ENCODE data around the gene MTMR3. TPM values are rescaled to one million over a fixed set of nuclear protein-coding genes. Genes with fewer than 3 reads are reported as not detected.

Gene MTMR3
- total and polyA plus RNA-seq, 8 donors, result 37.4 to 55.4 (median 44.9) TPM

DNA sequence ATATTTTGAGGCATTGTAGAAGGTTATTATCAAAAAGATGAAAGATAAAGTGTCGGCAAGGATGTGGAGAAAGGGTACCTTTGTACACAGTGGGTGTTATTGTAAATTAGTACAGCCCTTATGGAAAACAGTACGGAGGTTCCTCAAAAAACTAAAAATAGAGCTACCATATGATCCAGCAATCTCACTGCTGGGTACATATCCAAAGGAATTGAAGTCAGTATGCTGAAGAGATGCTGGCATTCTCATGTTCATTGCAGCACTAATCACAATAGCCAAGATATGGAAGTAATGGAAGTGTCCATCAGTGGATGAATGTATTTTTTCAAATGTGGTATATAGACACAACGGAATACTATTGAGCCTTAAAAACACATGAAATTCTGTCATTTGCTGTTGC is 15.1 kb upstream of the MTMR3 start:
- Histone ChIP-seq H3K9me3 (no peaks in the 10 kb centered on the region), H3K4me1 (peaks cover 0 to 9% of the 10 kb centered on the region in 2 donors), H3K27ac (no peak overlapping the region), H3K4me3 (no peak overlapping the region), H3K27me3 (no peaks in the 10 kb centered on the region), H3K36me3 (no peaks in the 10 kb centered on the region)
- ATAC-seq (no peak), DNase-seq (no peak)
- TF ChIP-seq, protein P1, sequence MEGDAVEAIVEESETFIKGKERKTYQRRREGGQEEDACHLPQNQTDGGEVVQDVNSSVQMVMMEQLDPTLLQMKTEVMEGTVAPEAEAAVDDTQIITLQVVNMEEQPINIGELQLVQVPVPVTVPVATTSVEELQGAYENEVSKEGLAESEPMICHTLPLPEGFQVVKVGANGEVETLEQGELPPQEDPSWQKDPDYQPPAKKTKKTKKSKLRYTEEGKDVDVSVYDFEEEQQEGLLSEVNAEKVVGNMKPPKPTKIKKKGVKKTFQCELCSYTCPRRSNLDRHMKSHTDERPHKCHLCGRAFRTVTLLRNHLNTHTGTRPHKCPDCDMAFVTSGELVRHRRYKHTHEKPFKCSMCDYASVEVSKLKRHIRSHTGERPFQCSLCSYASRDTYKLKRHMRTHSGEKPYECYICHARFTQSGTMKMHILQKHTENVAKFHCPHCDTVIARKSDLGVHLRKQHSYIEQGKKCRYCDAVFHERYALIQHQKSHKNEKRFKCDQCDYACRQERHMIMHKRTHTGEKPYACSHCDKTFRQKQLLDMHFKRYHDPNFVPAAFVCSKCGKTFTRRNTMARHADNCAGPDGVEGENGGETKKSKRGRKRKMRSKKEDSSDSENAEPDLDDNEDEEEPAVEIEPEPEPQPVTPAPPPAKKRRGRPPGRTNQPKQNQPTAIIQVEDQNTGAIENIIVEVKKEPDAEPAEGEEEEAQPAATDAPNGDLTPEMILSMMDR (IDR thresholded peaks at IDR 0.05), result no peak
- intact Hi-C loops (cut with DNase I), result no loop called here

DNA sequence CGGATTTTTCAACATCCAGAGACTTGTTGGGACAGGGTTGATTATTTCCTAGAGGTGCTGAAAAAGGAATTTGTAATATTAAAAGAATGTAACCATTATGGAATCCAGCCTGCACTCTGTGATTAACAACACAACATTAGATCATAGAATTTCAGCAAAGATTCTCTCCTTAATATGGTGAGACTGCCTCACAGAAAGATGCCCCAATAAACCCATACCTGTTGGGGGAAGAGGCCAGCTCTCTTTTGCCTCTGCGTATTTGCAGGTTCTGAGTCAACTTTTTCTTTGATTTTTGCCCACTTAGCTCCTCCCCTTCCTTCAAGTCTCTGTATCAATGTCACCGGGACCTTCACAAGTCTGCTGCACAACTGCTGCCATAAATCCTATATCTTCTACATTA is 12.4 kb upstream of the MTMR3 start:
- no peaks in the 10 kb centered on the region for H3K36me3 ChIP-seq
- TF ChIP-seq, protein P1 (IDR thresholded peaks at IDR 0.05), result no peak
- DNase-seq (no peak), ATAC-seq (no peak)
- peaks cover 0 to 11% of the 10 kb centered on the region in 2 donors for H3K4me1 ChIP-seq
- H3K27me3 ChIP-seq, result no peaks in the 10 kb centered on the region
- H3K4me3 ChIP-seq, result no peak overlapping the region
- intact Hi-C loops (cut with DNase I), result no loop called here
- no peak overlapping the region for H3K27ac ChIP-seq
- no peaks in the 10 kb centered on the region for H3K9me3 ChIP-seq

DNA sequence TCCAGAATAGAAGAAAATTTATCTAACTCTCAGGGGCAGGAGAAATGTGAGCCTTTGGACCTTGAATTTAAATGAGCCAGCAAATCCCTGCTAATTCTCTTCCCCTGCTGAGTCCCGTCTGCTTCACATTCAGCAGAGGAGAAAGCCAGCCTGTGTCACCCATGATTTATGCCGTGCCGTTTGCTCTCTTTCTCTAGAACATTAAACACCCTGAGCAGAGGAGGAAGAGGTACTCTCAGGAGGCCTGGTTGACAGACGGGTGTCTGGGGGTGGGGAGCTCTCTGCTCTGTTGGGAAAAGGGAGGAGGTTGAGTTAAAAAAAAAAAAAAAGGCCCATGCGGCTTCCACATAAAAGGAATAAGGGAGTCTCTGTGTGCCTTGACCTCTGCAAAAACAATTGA is 11.3 kb upstream of the MTMR3 start:
- H3K36me3 ChIP-seq, result no peaks in the 10 kb centered on the region
- no peak overlapping the region for H3K27ac ChIP-seq
- H3K4me1 ChIP-seq, result peaks cover 0 to 11% of the 10 kb centered on the region in 2 donors
- no peaks in the 10 kb centered on the region for H3K9me3 ChIP-seq
- ATAC-seq (no peak), DNase-seq (no peak)
- no peak overlapping the region for H3K4me3 ChIP-seq
- TF ChIP-seq, protein P1 (IDR thresholded peaks at IDR 0.05), result no peak
- H3K27me3 ChIP-seq, result no peaks in the 10 kb centered on the region
- intact Hi-C loops (cut with DNase I), result no loop called here

DNA sequence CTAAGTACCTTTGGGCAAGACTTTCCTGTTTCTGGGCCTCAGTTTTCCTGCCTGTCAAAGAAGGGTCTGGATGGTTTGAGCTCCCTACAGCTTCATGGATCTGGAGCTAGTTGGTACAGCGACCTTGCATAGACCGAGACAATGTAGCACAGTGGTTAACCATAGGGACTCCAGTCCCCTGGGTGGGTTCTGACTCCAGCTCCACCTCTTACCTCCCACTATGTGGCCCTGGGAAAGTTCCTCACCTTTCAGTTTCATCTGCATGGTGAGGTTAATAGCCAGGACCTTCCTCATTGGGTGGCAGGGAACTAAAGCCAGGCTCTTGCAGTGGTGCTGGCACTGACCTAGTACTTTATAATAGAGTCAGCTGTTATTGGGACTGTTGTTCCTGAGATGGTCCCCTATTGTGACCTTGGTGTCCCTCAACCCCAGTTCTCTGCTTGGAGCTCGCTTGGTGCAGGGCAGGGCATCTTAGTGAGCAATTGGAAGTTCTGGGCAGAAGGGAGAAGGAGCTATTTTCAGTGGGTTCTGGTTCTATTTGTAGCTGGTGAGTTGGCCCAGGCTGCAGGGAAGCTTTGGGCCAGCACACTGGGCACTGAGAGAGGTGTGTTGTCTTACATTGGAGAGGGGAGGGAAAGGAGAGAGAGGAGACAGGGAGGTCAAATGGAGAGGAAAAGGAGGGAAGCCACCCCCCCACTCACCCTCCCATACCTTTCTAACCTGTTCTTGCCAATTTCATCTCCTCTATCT is 10.7 kb upstream of the MTMR3 start:
- Histone ChIP-seq H3K9me3 (no peaks in the 10 kb centered on the region), H3K27me3 (no peaks in the 10 kb centered on the region), H3K4me1 (peaks cover 0 to 11% of the 10 kb centered on the region in 2 donors), H3K36me3 (no peaks in the 10 kb centered on the region), H3K27ac (peak overlapping the region in 1 of 2 donors; percentile 63), H3K4me3 (no peak overlapping the region)
- TF ChIP-seq, protein P1 (IDR thresholded peaks at IDR 0.05), result no peak
- DNase-seq (no peak), ATAC-seq (no peak)
- intact Hi-C loops (cut with DNase I), result no loop called here

DNA sequence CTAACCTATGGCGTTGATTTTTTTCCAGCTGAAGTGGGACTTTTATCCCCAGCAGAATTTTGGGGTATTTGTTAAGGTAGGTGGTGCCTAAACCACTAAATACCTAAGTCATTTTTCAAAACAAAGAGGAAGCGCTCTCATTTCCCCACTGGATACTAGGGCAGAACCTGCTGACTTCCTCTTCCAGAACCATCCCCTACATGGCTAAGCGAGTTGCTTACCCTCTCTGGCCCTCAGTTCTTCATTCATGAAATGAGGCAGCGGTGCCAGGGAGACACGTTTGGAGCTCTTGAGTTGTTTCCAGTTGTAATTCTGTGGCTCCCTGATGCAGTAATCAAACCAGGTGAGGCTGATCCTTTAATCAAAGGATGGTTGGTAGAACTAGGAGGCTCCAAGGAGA is 10.0 kb upstream of the MTMR3 start:
- peak; percentile 64 for ATAC-seq
- H3K4me1 ChIP-seq, result peaks cover 0 to 11% of the 10 kb centered on the region in 2 donors
- H3K4me3 ChIP-seq, result no peak overlapping the region
- intact Hi-C loops (cut with DNase I), result no loop called here
- no peaks in the 10 kb centered on the region for H3K9me3 ChIP-seq
- no peaks in the 10 kb centered on the region for H3K36me3 ChIP-seq
- H3K27ac ChIP-seq, result peak overlapping the region in 1 of 2 donors; percentile 63
- no peak for DNase-seq
- TF ChIP-seq, protein P1 (IDR thresholded peaks at IDR 0.05), result no peak
- no peaks in the 10 kb centered on the region for H3K27me3 ChIP-seq

Data from left lung (tissue), 10 donors.